ENCODE measurements around the gene MAT2B. TPM values are rescaled to one million over a fixed set of nuclear protein-coding genes. Genes with fewer than 3 reads are reported as not detected.
"Not testable (repeated sequence)": the region's sequence is repeated elsewhere in the genome, so short reads cannot be mapped to it uniquely, and the experiment has no call there.

Gene MAT2B
- polyA plus RNA-seq, 1 of the 3 experiments (the other 2 are of a cell fraction): 30.1 TPM

DNA sequence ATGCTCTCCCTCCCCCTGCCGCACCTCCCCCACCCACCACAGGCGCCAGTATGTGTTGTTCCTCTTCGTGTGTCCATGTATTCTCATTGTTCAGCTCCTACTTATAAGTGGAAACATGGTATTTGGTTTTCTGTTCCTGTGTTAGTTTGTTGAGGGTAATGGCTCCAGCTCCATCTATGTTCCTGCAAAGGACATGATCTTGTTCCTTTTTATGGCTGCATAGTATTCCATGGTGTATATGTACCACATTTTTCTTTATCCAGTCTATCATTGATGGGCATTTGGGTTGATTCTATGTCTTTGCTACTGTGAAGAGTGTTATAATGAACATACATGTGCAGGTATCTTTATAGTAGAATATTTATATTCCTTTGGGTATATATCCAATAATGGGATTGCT lies 31.0 kb downstream of the MAT2B start:
- H2AFZ ChIP-seq (ENCODE audit: low read depth); H3K36me3 ChIP-seq (replicated peaks in 1 of 2; ENCODE audit: control insufficient read depth in 1 of 2, insufficient read depth in 2 of 2, low read length in 1 of 2); H3K9ac ChIP-seq; H3K27ac ChIP-seq (ENCODE audit: low read depth in 2 of 2, low read length in 1 of 2); DNase-seq; H3K9me2 ChIP-seq; H3F3A ChIP-seq (replicated peaks; ENCODE audit: insufficient read depth); H3K4me3 ChIP-seq (ENCODE audit: low read depth in 2 of 2, low read length in 1 of 2); H4K20me1 ChIP-seq (ENCODE audit: insufficient read depth); H3K27me3 ChIP-seq (ENCODE audit: insufficient read depth); POLR2A ChIA-PET; H3K9me3 ChIP-seq; H3K4me2 ChIP-seq; H3K79me2 ChIP-seq (ENCODE audit: insufficient read depth): not testable (repeated sequence)
- CTCF ChIA-PET: interaction anchor here (0.8 to 0.9 kb wide), 2 partner anchors 10 to 34 kb away, joined by 3 read pairs; no protein-coding TSS in a partner anchor
- 58% methylated on average over 3 of the region's 3 CpGs for WGBS (ENCODE audit: low lambda C conversion rate)
- peaks cover 0 to 15% of the 10 kb centered on the region in 2 experiments; a peak in 2 of 4 replicates for H3K4me1 ChIP-seq (ENCODE audit: control insufficient read depth in 1 of 2, insufficient read depth in 2 of 2, low read depth in 1 of 2, low read length in 1 of 2)

DNA sequence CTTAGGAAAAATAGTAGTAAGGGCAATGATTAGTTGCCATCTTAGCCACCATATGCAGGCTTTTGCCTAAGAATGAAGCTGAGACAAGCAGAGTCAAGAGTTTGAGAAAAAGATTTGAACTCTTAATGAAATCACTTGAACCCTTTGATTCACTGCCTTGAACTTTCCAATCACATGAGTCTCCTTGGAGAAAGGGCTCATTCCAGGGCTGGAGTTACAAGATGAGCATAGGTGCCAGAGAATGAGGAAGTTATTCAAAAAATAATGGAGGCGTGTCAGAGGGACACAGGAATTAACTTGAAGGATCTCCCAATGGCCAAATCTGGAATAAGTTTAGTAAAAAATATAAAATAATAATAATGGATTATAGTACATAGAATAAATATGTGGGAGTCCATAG lies 35.3 kb downstream of the MAT2B start:
- no peak for TF ChIP-seq SMC3 (IDR thresholded peaks at IDR 0.05; ENCODE audit: low read depth, low read length)
- TF ChIP-seq, protein P1, sequence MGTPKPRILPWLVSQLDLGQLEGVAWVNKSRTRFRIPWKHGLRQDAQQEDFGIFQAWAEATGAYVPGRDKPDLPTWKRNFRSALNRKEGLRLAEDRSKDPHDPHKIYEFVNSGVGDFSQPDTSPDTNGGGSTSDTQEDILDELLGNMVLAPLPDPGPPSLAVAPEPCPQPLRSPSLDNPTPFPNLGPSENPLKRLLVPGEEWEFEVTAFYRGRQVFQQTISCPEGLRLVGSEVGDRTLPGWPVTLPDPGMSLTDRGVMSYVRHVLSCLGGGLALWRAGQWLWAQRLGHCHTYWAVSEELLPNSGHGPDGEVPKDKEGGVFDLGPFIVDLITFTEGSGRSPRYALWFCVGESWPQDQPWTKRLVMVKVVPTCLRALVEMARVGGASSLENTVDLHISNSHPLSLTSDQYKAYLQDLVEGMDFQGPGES (IDR thresholded peaks at IDR 0.05; ENCODE audit: low read depth, low read length): no peak
- TF ChIP-seq, protein P2, sequence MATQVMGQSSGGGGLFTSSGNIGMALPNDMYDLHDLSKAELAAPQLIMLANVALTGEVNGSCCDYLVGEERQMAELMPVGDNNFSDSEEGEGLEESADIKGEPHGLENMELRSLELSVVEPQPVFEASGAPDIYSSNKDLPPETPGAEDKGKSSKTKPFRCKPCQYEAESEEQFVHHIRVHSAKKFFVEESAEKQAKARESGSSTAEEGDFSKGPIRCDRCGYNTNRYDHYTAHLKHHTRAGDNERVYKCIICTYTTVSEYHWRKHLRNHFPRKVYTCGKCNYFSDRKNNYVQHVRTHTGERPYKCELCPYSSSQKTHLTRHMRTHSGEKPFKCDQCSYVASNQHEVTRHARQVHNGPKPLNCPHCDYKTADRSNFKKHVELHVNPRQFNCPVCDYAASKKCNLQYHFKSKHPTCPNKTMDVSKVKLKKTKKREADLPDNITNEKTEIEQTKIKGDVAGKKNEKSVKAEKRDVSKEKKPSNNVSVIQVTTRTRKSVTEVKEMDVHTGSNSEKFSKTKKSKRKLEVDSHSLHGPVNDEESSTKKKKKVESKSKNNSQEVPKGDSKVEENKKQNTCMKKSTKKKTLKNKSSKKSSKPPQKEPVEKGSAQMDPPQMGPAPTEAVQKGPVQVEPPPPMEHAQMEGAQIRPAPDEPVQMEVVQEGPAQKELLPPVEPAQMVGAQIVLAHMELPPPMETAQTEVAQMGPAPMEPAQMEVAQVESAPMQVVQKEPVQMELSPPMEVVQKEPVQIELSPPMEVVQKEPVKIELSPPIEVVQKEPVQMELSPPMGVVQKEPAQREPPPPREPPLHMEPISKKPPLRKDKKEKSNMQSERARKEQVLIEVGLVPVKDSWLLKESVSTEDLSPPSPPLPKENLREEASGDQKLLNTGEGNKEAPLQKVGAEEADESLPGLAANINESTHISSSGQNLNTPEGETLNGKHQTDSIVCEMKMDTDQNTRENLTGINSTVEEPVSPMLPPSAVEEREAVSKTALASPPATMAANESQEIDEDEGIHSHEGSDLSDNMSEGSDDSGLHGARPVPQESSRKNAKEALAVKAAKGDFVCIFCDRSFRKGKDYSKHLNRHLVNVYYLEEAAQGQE (IDR thresholded peaks at IDR 0.05; ENCODE audit: low read depth, low read length): no peak
- no peak for TF ChIP-seq ELF1 (IDR thresholded peaks at IDR 0.05)
- no peak for TF ChIP-seq CHD2 (IDR thresholded peaks at IDR 0.05; ENCODE audit: low read length, partially characterized antibody)
- no peak for TF ChIP-seq EZH2phosphoT487 (IDR thresholded peaks at IDR 0.05; ENCODE audit: borderline replicate concordance, low read depth)
- TF ChIP-seq TCF12 (IDR thresholded peaks at IDR 0.05): no peak
- no peak for TF ChIP-seq MEF2A (IDR thresholded peaks at IDR 0.05; ENCODE audit: borderline replicate concordance, low read depth)
- TF ChIP-seq FOSL2 (IDR thresholded peaks at IDR 0.05; ENCODE audit: borderline replicate concordance, low read depth): no peak
- TF ChIP-seq RCOR1 (IDR thresholded peaks at IDR 0.05; ENCODE audit: low read length): no peak
- no peak for TF ChIP-seq NFIC (IDR thresholded peaks at IDR 0.05; ENCODE audit: borderline replicate concordance)
- TF ChIP-seq GABPA (IDR thresholded peaks at IDR 0.05; ENCODE audit: low read depth): no peak
- TF ChIP-seq TEAD4 (IDR thresholded peaks at IDR 0.05; ENCODE audit: borderline replicate concordance, insufficient read depth): no peak
- TF ChIP-seq, protein P3, sequence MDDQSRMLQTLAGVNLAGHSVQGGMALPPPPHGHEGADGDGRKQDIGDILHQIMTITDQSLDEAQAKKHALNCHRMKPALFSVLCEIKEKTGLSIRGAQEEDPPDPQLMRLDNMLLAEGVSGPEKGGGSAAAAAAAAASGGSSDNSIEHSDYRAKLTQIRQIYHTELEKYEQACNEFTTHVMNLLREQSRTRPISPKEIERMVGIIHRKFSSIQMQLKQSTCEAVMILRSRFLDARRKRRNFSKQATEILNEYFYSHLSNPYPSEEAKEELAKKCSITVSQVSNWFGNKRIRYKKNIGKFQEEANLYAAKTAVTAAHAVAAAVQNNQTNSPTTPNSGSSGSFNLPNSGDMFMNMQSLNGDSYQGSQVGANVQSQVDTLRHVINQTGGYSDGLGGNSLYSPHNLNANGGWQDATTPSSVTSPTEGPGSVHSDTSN (IDR thresholded peaks at IDR 0.05): no peak
- TF ChIP-seq EP300 (IDR thresholded peaks at IDR 0.05; ENCODE audit: borderline replicate concordance in 1 of 2, low read depth in 1 of 2, low read length in 1 of 2): no peak
- Histone ChIP-seq H3K9me2 (no peaks in the 10 kb centered on the region), H3K36me3 (replicated peaks in 1 of 2; ENCODE audit: control insufficient read depth in 1 of 2, insufficient read depth in 2 of 2, low read length in 1 of 2) (no peaks in the 10 kb centered on the region), H3K4me2 (no peak overlapping the region), H3K9ac (no peak overlapping the region), H3F3A (replicated peaks; ENCODE audit: insufficient read depth) (no peaks in the 10 kb centered on the region), H3K9me3 (no peaks in the 10 kb centered on the region), H3K4me3 (ENCODE audit: low read depth in 2 of 2, low read length in 1 of 2) (no peak overlapping the region), H3K27ac (ENCODE audit: low read depth in 2 of 2, low read length in 1 of 2) (no peak overlapping the region), H3K79me2 (ENCODE audit: insufficient read depth) (no peaks in the 10 kb centered on the region), H3K27me3 (ENCODE audit: insufficient read depth) (no peaks in the 10 kb centered on the region), H2AFZ (ENCODE audit: low read depth) (no peak overlapping the region), H4K20me1 (ENCODE audit: insufficient read depth) (no peaks in the 10 kb centered on the region), H3K4me1 (ENCODE audit: control insufficient read depth in 1 of 2, insufficient read depth in 2 of 2, low read depth in 1 of 2, low read length in 1 of 2) (peaks cover 0 to 10% of the 10 kb centered on the region in 2 experiments; a peak in 2 of 4 replicates)
- POLR2A ChIA-PET: no interaction called here
- 23% methylated on average over 1 of the region's 1 CpG for WGBS (ENCODE audit: low lambda C conversion rate)
- DNase-seq: no peak
- CTCF ChIA-PET: interaction anchor here (1.2 kb wide), 1 partner anchor 23 kb away, joined by 3 read pairs; no protein-coding TSS in a partner anchor

Data from SK-N-SH (cell line).